Testis (tissue), 3 donors: ENCODE results near the gene CCL4. TPM values are rescaled to one million over a fixed set of nuclear protein-coding genes. Genes with fewer than 3 reads are reported as not detected.

ENCODE experiments used
- DNase-seq: peaks from one replicate; pipeline ENCODE4 v3.0.0-alpha.2; 2019
- H3K27ac ChIP-seq, 2 donors: fragments of 200-600 bp; sonication (generic); one replicate each; pipeline ENCODE4 v1.5.1; 2019
- H3K27me3 ChIP-seq: fragments of 200-600 bp; sonication (generic); one replicate; pipeline ENCODE4 v1.5.1; 2019
- H3K36me3 ChIP-seq: fragments of 200-600 bp; sonication (generic); one replicate; pipeline ENCODE4 v1.5.1; 2017; ENCODE audit warnings: low read depth; ENCODE audit errors: missing control alignments
- H3K4me1 ChIP-seq: fragments of 200-600 bp; sonication (generic); one replicate; pipeline ENCODE4 v1.5.1; 2019
- H3K4me3 ChIP-seq, 2 donors: fragments of 200-600 bp; sonication (generic); one replicate each; pipeline ENCODE4 v1.5.1; 2017 to 2019
- H3K9me3 ChIP-seq: fragments of 200-600 bp; sonication (generic); one replicate; pipeline ENCODE4 v1.5.1; 2017
- CTCF ChIP-seq, 3 experiments: fragments of 450-650 bp in 2 of 3; fragments of 200-600 bp in 1 of 3; sonication (generic) in 1 of 3; IDR thresholded peaks; one replicate each; pipeline ENCODE4 v1.5.1; 2016 to 2019; ENCODE audit warnings: antibody characterized with exemption in 3 of 3, mild to moderate bottlenecking in 2 of 3, moderate library complexity in 1 of 3
- POLR2A ChIP-seq: fragments of 450-650 bp; IDR thresholded peaks from one replicate; pipeline ENCODE4 v1.6.1; 2017; ENCODE audit warnings: antibody characterized with exemption, mild to moderate bottlenecking, moderate library complexity
- WGBS, 2 donors: methylation state at CpG; one replicate each; pipeline ENCODE4 v1.1.5; 2018; 5-methylcytosine and 5-hydroxymethylcytosine counted together
- intact Hi-C: fragments of 100-400 bp; cut with DNase I; formaldehyde crosslinking; loops from one replicate; pipeline ENCODE4 v1.15.1; 2023; ENCODE audit warnings: low total_unique reads
- polyA plus RNA-seq: library from polyadenylated mRNA; stranded (reverse); fragments of 350-450 nt; fragmentation: Illumina TruSeq; extraction: RNeasy Lipid Tissue Mini Kit (QIAGEN cat#74804); gene quantifications from one replicate; pipeline ENCODE4 v1.2.3, GENCODE V29; 2014; ENCODE audit warnings: low read depth, low replicate concordance; ENCODE audit not compliant: insufficient read depth
- small RNA-seq, 2 donors: library from RNA; depleted of rRNA; stranded (forward); fragments of <200 nt; gene quantifications; one replicate each; pipeline ENCODE3, GENCODE V24; 2016
- total RNA-seq, 2 donors: library from RNA; depleted of rRNA; stranded (reverse); fragments of >200 nt; gene quantifications; one replicate each; pipeline ENCODE4 v1.2.3, GENCODE V29; 2016

The CCL4 gene
- total and polyA plus RNA-seq, 3 donors from 2014 or later: 0.39 to 9.9 (median 1.7) TPM

GRCh38 chr17:36151891-36152638, 48.4 kb downstream of the CCL4 start:
- H3K27me3 ChIP-seq: no peaks in the 10 kb centered on the region
- H3K36me3 ChIP-seq: no peaks in the 10 kb centered on the region
- H3K4me3 ChIP-seq: no peak overlapping the region
- no peak for DNase-seq
- H3K27ac ChIP-seq: no peak overlapping the region
- peaks cover 4% of the 10 kb centered on the region for H3K4me1 ChIP-seq
- H3K9me3 ChIP-seq: no peaks in the 10 kb centered on the region
- intact Hi-C loops: no loop called here
- TF ChIP-seq CTCF (IDR thresholded peaks at IDR 0.05): no peak
- no peak for TF ChIP-seq POLR2A
- WGBS, 2 donors: 73 to 77% methylated on average over 4 of the region's 4 CpGs

DNA sequence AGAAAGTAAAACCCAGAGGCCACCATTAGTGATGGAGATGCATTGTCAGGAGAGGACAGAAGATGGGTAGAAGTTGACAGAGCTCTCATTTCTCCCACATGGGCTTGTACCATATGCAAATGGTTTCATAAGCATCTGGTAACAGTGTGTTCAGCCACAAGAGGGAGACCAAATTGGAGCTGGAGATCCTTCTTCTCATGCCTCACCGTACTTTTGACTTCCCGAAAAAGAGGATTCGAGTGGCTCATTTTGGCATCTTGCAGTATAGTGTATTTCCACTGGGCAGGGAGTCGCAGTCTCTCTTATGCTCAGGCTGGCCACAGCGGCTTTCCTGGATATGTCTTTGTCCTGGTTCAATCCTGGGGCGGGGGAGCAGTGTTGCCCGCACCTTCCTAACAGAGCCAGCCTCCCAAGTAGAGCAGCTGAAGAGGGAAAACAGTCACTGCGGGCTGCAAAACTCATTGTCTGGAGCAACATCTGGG, 49.1 kb downstream of the CCL4 start:
- Histone ChIP-seq H3K4me3 (no peak overlapping the region), H3K4me1 (peaks cover 4% of the 10 kb centered on the region), H3K9me3 (no peaks in the 10 kb centered on the region), H3K36me3 (no peaks in the 10 kb centered on the region), H3K27ac (no peak overlapping the region), H3K27me3 (peaks cover 4% of the 10 kb centered on the region)
- intact Hi-C loops: no loop called here
- 85 to 92% methylated on average over 8 of the region's 8 CpGs for whole genome bisulfite sequencing, 2 donors
- TF ChIP-seq CTCF (IDR thresholded peaks at IDR 0.05) (no peak), POLR2A (no peak)
- DNase-seq: no peak

DNA sequence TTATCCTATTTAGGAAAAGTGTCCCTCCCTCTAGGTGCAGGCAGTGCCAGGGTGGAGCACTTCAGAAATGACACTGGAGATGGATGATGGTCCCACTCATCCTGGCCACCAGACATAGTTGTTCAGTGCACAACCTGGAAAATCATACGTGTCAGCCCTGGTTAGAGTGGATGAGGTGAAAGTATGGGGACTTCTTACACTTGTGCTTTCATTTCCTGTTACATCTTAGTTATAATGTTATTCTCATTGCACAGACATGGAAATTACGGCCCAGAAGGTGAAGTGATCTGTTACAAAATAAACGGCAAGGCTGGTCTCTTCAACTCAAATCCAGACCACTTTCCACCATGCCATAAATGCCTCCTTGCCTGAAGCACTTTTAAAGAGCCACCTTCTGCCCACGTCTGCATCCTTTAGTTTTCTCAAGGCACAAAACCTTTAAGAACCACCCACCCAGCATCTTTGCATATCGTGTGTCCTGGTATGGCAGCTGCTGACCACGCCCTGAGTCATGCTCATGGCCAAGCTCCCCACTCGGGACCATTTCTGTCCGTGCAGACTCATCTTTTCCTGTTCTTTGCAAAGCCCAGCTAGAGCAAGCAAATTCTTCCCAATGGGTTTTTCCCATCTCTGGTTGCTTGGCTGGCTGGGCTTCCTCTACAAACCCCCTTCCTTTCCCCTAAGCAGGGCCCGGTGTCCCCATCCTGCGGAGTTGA, 50.4 kb downstream of the CCL4 start:
- WGBS, 2 donors: 66 to 77% methylated on average over 8 to 10 of the region's 10 CpGs
- H3K4me3 ChIP-seq: no peak overlapping the region
- no peak for DNase-seq
- peaks cover 4% of the 10 kb centered on the region for H3K27me3 ChIP-seq
- peaks cover 4% of the 10 kb centered on the region for H3K4me1 ChIP-seq
- no peaks in the 10 kb centered on the region for H3K9me3 ChIP-seq
- no peaks in the 10 kb centered on the region for H3K36me3 ChIP-seq
- H3K27ac ChIP-seq: no peak overlapping the region
- TF ChIP-seq POLR2A (no peak), CTCF (IDR thresholded peaks at IDR 0.05) (no peak)
- intact Hi-C loops: no loop called here

Small RNA genes within 50 kb of the gene (small RNA-seq; reads per million reads assigned to genes)
- 0 reads per million in 2 donors for gene RN7SL301P

Other genes with a start within 250 kb of the CCL4 start
- gene HEATR9, start 234.9 kb upstream of the CCL4 start, total RNA-seq: 1 to 10 TPM; 6.1 to 7.8 TPM
- 28.3 TPM for gene HEATR9, start 234.9 kb upstream of the CCL4 start, polyA plus RNA-seq
- under 1 TPM in 1 of 2 donors, not detected in 1; 0.87 TPM for gene CCL5, start 223.5 kb upstream of the CCL4 start, total RNA-seq
- gene CCL5, start 223.5 kb upstream of the CCL4 start, polyA plus RNA-seq: 16.2 TPM
- gene RDM1, start 173.1 kb upstream of the CCL4 start, total RNA-seq: 10 to 100 TPM in 1 of 2 donors, 1 to 10 TPM in 1; 9.6 to 18.6 TPM
- gene RDM1, start 173.1 kb upstream of the CCL4 start, polyA plus RNA-seq: 19.3 TPM
- 10 to 100 TPM; 22.9 to 38.7 TPM for gene LYZL6, start 160.1 kb upstream of the CCL4 start, total RNA-seq
- gene LYZL6, start 160.1 kb upstream of the CCL4 start, polyA plus RNA-seq: 82.6 TPM
- gene CCL16, start 122.3 kb upstream of the CCL4 start, total RNA-seq: under 1 TPM in 1 of 2 donors, not detected in 1; 0.24 TPM
- not detected for gene CCL16, start 122.3 kb upstream of the CCL4 start, polyA plus RNA-seq
- gene CCL14, start 117.1 kb upstream of the CCL4 start, total RNA-seq: 10 to 100 TPM; 11.4 to 12.3 TPM
- gene CCL14, start 117.1 kb upstream of the CCL4 start, polyA plus RNA-seq: 57.5 TPM
- gene CCL15, start 102.3 kb upstream of the CCL4 start, total RNA-seq: under 1 TPM in 1 of 2 donors, not detected in 1; 0.87 TPM
- not detected for gene CCL15, start 102.3 kb upstream of the CCL4 start, polyA plus RNA-seq
- 1 to 10 TPM in 1 of 2 donors, not detected in 1; 1.2 TPM for gene CCL23, start 85.9 kb upstream of the CCL4 start, total RNA-seq
- 1.3 TPM for gene CCL23, start 85.9 kb upstream of the CCL4 start, polyA plus RNA-seq
- 1 to 10 TPM in 1 of 2 donors, under 1 TPM in 1; 0.99 to 3.0 TPM for gene CCL18, start 39.6 kb upstream of the CCL4 start, total RNA-seq
- 6.8 TPM for gene CCL18, start 39.6 kb upstream of the CCL4 start, polyA plus RNA-seq
- under 1 TPM in 1 of 2 donors, not detected in 1; 0.56 TPM for gene CCL3, start 13.7 kb upstream of the CCL4 start, total RNA-seq
- 6.2 TPM for gene CCL3, start 13.7 kb upstream of the CCL4 start, polyA plus RNA-seq
- 10 to 100 TPM; 10.8 to 23.0 TPM for gene TBC1D3B, start 72.8 kb downstream of the CCL4 start, total RNA-seq
- gene TBC1D3B, start 72.8 kb downstream of the CCL4 start, polyA plus RNA-seq: 21.0 TPM
- not detected for gene CCL3L1, start 92.9 kb downstream of the CCL4 start, total RNA-seq
- 4.7 TPM for gene CCL3L1, start 92.9 kb downstream of the CCL4 start, polyA plus RNA-seq
- under 1 TPM in 1 of 2 donors, not detected in 1; 0.74 TPM for gene CCL4L2, start 107.2 kb downstream of the CCL4 start, total RNA-seq
- gene CCL4L2, start 107.2 kb downstream of the CCL4 start, polyA plus RNA-seq: 3.6 TPM
- gene TBC1D3I, start 160.7 kb downstream of the CCL4 start, total RNA-seq: 1 to 10 TPM; 2.2 to 2.8 TPM
- gene TBC1D3I, start 160.7 kb downstream of the CCL4 start, polyA plus RNA-seq: 13.1 TPM
- gene TBC1D3G, start 220.1 kb downstream of the CCL4 start, total RNA-seq: 10 to 100 TPM in 1 of 2 donors, 1 to 10 TPM in 1; 6.3 to 14.6 TPM
- gene TBC1D3G, start 220.1 kb downstream of the CCL4 start, polyA plus RNA-seq: 34.2 TPM